CD14-positive monocyte (primary cell): Measurements from ENCODE around the gene EIF4E1B. TPM values are rescaled to one million over a fixed set of nuclear protein-coding genes. Genes with fewer than 3 reads are reported as not detected.

Experiments used
- DNase-seq, 3 donors: peaks; one replicate each; pipeline ENCODE4 v3.0.0-alpha.2; 2011 to 2022
- H2AFZ ChIP-seq: 2 replicates; pipeline ENCODE4 v1.6.0; 2012; ENCODE audit warnings: mild to moderate bottlenecking, low read depth, low read length, inconsistent platforms; ENCODE audit not compliant: insufficient read depth, poor library complexity, severe bottlenecking
- H3K27ac ChIP-seq, 2 donors: 1 replicate in 1 of 2; 2 replicates in 1 of 2; pipeline ENCODE4 v1.5.1; 2012 to 2013; ENCODE audit warnings: low read length in 2 of 2, control low read depth in 1 of 2, inconsistent platforms in 1 of 2, low read depth in 1 of 2, mild to moderate bottlenecking in 1 of 2
- H3K27me3 ChIP-seq, 2 donors: one replicate each; pipeline versions ENCODE4 v1.6.0 to v1.6.1; 2011 to 2013; ENCODE audit warnings: low read length in 2 of 2; ENCODE audit not compliant: control insufficient read depth in 2 of 2, insufficient read depth in 2 of 2
- H3K36me3 ChIP-seq, 2 donors: replicated peaks in 1 of 2; 1 replicate in 1 of 2; 2 replicates in 1 of 2; pipeline versions ENCODE4 v1.5.1 to v1.6.1; 2012 to 2013; ENCODE audit warnings: low read length in 2 of 2, control low read depth in 1 of 2, inconsistent platforms in 1 of 2, mild to moderate bottlenecking in 1 of 2; ENCODE audit not compliant: insufficient read depth in 2 of 2, control insufficient read depth in 1 of 2
- H3K4me1 ChIP-seq, 2 donors: 1 replicate in 1 of 2; 2 replicates in 1 of 2; pipeline versions ENCODE4 v1.5.1 to v1.6.1; 2012 to 2013; ENCODE audit warnings: low read length in 2 of 2, control low read depth in 1 of 2, inconsistent platforms in 1 of 2, mild to moderate bottlenecking in 1 of 2, moderate library complexity in 1 of 2; ENCODE audit not compliant: insufficient read depth in 2 of 2, control insufficient read depth in 1 of 2
- H3K4me2 ChIP-seq: replicated peaks from 2 replicates; pipeline ENCODE3; 2012; ENCODE audit warnings: low read length, moderate library complexity, mild to moderate bottlenecking; ENCODE audit not compliant: poor library complexity, severe bottlenecking; ENCODE audit errors: extremely low read depth
- H3K4me3 ChIP-seq, 3 experiments: fragments of 200-600 bp in 1 of 3; sonication (generic) in 1 of 3; replicated peaks in 1 of 3; 1 replicate in 2 of 3; 2 replicates in 1 of 3; pipeline ENCODE4 v1.5.1; 2011 to 2013; ENCODE audit warnings: low read length in 3 of 3, mild to moderate bottlenecking in 3 of 3, control low read depth in 2 of 3, low read depth in 2 of 3, inconsistent platforms in 1 of 3, moderate library complexity in 1 of 3
- H3K79me2 ChIP-seq: 2 replicates; pipeline ENCODE4 v1.6.0; 2012; ENCODE audit warnings: mild to moderate bottlenecking, control low read depth, inconsistent platforms, low read length, moderate library complexity; ENCODE audit not compliant: insufficient read depth
- H3K9ac ChIP-seq: 2 replicates; pipeline ENCODE4 v1.6.0; 2017; ENCODE audit warnings: low read length, mild to moderate bottlenecking; ENCODE audit not compliant: insufficient read depth, poor library complexity, severe bottlenecking
- H3K9me3 ChIP-seq, 2 donors: replicated peaks in 1 of 2; 1 replicate in 1 of 2; 2 replicates in 1 of 2; pipeline versions ENCODE4 v1.5.1 to v1.6.1; 2012 to 2013; ENCODE audit warnings: low read length in 2 of 2, control low read depth in 1 of 2; ENCODE audit not compliant: control insufficient read depth in 1 of 2, insufficient read depth in 1 of 2
- H4K20me1 ChIP-seq: 2 replicates; pipeline ENCODE4 v1.6.0; 2012; ENCODE audit warnings: mild to moderate bottlenecking, low read length, control low read depth, moderate library complexity; ENCODE audit not compliant: insufficient read depth
- H3K27ac Mint-ChIP-seq, 7 donors: one replicate each; pipeline ENCODE4 v1.8.0; 2020; ENCODE audit warnings: mild to moderate bottlenecking in 7 of 7, mixed read lengths in 7 of 7, moderate library complexity in 6 of 7, inconsistent platforms in 2 of 7
- H3K27me3 Mint-ChIP-seq, 3 donors: one replicate each; pipeline ENCODE4 v1.8.0; 2021 to 2022; ENCODE audit warnings: low read depth in 3 of 3, mild to moderate bottlenecking in 3 of 3, mixed read lengths in 3 of 3, moderate library complexity in 3 of 3, inconsistent platforms in 1 of 3
- H3K36me3 Mint-ChIP-seq, 2 donors: one replicate each; pipeline ENCODE4 v1.8.0; 2020; ENCODE audit warnings: mixed read lengths in 2 of 2, inconsistent platforms in 1 of 2, mild to moderate bottlenecking in 1 of 2
- H3K4me1 Mint-ChIP-seq: one replicate; pipeline ENCODE4 v1.8.0; 2020; ENCODE audit warnings: mild to moderate bottlenecking, mixed read lengths
- H3K4me3 Mint-ChIP-seq, 2 donors: one replicate each; pipeline ENCODE4 v1.8.0; 2020; ENCODE audit warnings: mild to moderate bottlenecking in 2 of 2, mixed read lengths in 2 of 2, moderate library complexity in 1 of 2
- H3K9me3 Mint-ChIP-seq, 7 donors: one replicate each; pipeline ENCODE4 v1.8.0; 2020 to 2022; ENCODE audit warnings: mixed read lengths in 7 of 7, mild to moderate bottlenecking in 6 of 7, moderate library complexity in 6 of 7, inconsistent platforms in 2 of 7
- WGBS: methylation state at CpG from one replicate; pipeline ENCODE4 v1.1.5; 2013; ENCODE audit warnings: missing lambda C conversion rate; ENCODE audit not compliant: insufficient coverage; 5-methylcytosine and 5-hydroxymethylcytosine counted together
- intact Hi-C, 2 donors: fragments of 100-400 bp; cut with micrococcal nuclease; formaldehyde crosslinking; loops; one replicate each; pipeline versions ENCODE4 v1.15.0 to v1.15.1; 2023
- polyA plus RNA-seq, 3 donors: library from polyadenylated mRNA; depleted of rRNA in 1 of 3; unstranded in 2 of 3; stranded (reverse) in 1 of 3; fragments of 300-500 nt in 2 of 3; fragments of >200 nt in 1 of 3; fragmentation: Illumina TruSeq in 2 of 3; gene quantifications; 1 replicate in 2 of 3; 2 replicates in 1 of 3; pipeline ENCODE4 v1.2.3, GENCODE V29; 2012 to 2021
- TF ChIP-seq, protein P1 (sequence below): fragments of 200-600 bp; IDR thresholded peaks from one replicate; pipeline ENCODE4 v1.8.0; 2022; ENCODE audit warnings: antibody characterized with exemption, mild to moderate bottlenecking

The EIF4E1B gene
- polyA plus RNA-seq, 3 donors: not detected

DNA sequence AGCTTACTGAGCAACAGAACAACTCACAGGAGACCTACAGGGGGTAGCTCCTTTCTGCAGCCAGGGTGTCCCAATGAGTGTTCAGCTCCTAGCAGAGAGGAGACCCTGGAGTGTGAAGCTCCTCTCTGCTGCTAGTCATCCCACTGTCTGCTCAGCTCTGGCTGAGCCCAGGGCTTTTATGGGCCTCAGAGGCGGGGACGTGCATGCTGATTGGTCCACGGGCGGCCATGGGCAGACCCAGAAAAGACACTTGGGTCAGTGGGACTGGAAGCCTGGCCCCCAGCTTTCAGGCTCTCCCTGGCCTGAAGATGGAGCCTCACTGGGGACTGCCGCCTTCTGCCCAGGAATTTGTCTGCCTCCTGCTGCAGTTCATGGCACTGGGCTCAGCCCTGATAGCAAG is 57.4 kb downstream of the EIF4E1B start:
- H3K27ac Mint-ChIP-seq: no peak overlapping the region
- peaks cover 38 to 46% (median 45%) of the 10 kb centered on the region in 3 donors for H3K27me3 Mint-ChIP-seq
- Histone ChIP-seq H3K9me3 (peaks cover 0 to 15% of the 10 kb centered on the region in 2 donors), H3K36me3 (no peaks in the 10 kb centered on the region), H3K4me1 (no peaks in the 10 kb centered on the region), H3K79me2 (no peaks in the 10 kb centered on the region), H2AFZ (no peak overlapping the region), H3K27me3 (peaks cover 0 to 33% of the 10 kb centered on the region in 2 donors), H3K4me2 (no peak overlapping the region), H3K4me3 (no peak overlapping the region), H3K9ac (no peak overlapping the region), H4K20me1 (no peaks in the 10 kb centered on the region), H3K27ac (no peak overlapping the region)
- WGBS: 92% methylated on average over 5 of the region's 5 CpGs
- TF ChIP-seq, protein P1, sequence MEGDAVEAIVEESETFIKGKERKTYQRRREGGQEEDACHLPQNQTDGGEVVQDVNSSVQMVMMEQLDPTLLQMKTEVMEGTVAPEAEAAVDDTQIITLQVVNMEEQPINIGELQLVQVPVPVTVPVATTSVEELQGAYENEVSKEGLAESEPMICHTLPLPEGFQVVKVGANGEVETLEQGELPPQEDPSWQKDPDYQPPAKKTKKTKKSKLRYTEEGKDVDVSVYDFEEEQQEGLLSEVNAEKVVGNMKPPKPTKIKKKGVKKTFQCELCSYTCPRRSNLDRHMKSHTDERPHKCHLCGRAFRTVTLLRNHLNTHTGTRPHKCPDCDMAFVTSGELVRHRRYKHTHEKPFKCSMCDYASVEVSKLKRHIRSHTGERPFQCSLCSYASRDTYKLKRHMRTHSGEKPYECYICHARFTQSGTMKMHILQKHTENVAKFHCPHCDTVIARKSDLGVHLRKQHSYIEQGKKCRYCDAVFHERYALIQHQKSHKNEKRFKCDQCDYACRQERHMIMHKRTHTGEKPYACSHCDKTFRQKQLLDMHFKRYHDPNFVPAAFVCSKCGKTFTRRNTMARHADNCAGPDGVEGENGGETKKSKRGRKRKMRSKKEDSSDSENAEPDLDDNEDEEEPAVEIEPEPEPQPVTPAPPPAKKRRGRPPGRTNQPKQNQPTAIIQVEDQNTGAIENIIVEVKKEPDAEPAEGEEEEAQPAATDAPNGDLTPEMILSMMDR: no peak
- peaks cover 5 to 28% (median 24%) of the 10 kb centered on the region in 7 donors for H3K9me3 Mint-ChIP-seq
- no peaks in the 10 kb centered on the region for H3K36me3 Mint-ChIP-seq
- H3K4me1 Mint-ChIP-seq: no peaks in the 10 kb centered on the region
- intact Hi-C loops: loop anchor here in 1 of 2 donors (10.0 kb wide), 1 partner anchor 367 kb away; no protein-coding TSS in a partner anchor
- no peak for DNase-seq
- no peak overlapping the region for H3K4me3 Mint-ChIP-seq

DNA sequence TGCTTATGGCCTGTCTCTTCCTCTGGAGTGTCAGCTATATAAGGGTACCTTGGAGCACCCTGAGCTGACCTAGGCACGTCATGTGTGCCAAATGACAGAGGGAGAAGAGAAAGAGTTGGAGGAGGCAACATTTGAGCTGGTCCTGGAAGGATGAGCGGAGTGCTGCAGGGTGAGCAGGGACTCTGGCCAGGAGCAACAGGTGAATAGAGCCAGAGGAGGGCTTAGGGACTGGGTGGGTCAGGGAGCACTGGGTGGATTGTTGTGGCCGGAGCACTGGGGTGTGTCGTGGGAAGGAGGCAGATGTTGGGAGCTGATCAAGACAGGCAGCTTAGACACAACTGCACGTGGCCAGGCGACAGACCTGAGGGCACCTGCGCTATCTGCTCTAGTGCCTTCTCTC is 60.4 kb downstream of the EIF4E1B start:
- no peak overlapping the region for H3K4me3 Mint-ChIP-seq
- no peak for DNase-seq
- no peak overlapping the region for H3K4me2 ChIP-seq
- peaks cover 3% of the 10 kb centered on the region for H3K4me1 Mint-ChIP-seq
- H3K27ac ChIP-seq: no peak overlapping the region
- H3K9ac ChIP-seq: no peak overlapping the region
- H3K36me3 ChIP-seq: no peaks in the 10 kb centered on the region
- no peak overlapping the region for H2AFZ ChIP-seq
- intact Hi-C loops: no loop called here
- no peaks in the 10 kb centered on the region for H3K36me3 Mint-ChIP-seq
- peaks cover 0 to 15% of the 10 kb centered on the region in 2 donors for H3K9me3 ChIP-seq
- H3K79me2 ChIP-seq: no peaks in the 10 kb centered on the region
- peaks cover 43 to 50% (median 45%) of the 10 kb centered on the region in 3 donors for H3K27me3 Mint-ChIP-seq
- H3K4me3 ChIP-seq: no peak overlapping the region
- H3K9me3 Mint-ChIP-seq: peaks cover 0 to 21% (median 10%) of the 10 kb centered on the region in 7 donors
- no peaks in the 10 kb centered on the region for H4K20me1 ChIP-seq
- peaks cover 0 to 18% of the 10 kb centered on the region in 2 donors for H3K27me3 ChIP-seq
- 91% methylated on average over 7 of the region's 7 CpGs for WGBS
- H3K27ac Mint-ChIP-seq: peak overlapping the region in 1 of 7 donors; percentile 7
- H3K4me1 ChIP-seq: no peaks in the 10 kb centered on the region
- TF ChIP-seq, protein P1: no peak
